ENCODE data around the gene DENND5A.

The DENND5A gene

DNA sequence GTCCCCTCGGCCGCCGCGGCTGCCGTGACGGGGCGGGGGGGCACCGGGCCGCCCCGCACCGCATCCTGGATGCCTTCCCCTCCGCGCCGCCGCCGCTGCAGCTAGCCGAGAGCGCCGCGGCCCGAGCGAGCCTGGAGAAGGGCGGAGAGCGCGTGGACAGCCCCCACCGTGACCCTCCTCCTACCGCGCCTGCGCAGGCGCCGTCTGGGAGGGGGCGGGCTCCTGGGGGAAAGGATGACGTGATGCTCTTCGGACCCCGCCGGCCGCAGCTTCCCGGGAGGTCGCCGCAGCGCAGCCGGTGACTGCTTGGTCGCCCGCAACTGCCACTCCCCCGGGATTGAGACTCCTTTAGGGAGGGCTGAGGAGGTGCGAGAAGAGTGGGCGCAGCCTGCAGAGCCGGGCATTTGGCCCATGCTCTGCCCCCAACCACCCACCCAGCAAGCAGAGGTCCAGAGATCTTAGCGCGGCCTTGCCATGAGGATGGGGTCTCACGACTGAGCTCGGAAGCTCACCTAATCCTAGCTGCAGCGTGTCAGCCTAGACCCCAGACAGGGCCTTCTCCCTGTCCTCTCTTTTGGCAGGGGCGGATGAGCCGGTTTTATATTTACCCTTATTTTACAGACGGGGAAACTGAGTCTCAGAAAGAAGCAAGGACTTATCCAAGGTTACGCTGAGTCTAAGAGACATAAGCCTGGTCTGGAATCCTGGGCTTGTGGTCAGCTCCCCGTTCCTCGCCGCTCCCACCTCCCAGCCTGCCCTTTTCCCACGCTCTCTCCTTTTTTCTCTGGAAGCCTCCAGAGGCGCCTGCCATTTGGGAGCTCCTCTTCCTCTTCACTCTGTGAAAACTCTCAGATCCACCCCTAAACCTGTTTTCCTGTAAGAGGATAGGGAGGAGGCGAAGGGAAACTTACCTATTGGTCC is at the start of gene DENND5A:
DENND5A (minus strand) TSS at position 140 of the 921 bp plus-strand sequence. CDS start 281 bp downstream, outside the sequence.
- ATAC-seq = no peak

DNA sequence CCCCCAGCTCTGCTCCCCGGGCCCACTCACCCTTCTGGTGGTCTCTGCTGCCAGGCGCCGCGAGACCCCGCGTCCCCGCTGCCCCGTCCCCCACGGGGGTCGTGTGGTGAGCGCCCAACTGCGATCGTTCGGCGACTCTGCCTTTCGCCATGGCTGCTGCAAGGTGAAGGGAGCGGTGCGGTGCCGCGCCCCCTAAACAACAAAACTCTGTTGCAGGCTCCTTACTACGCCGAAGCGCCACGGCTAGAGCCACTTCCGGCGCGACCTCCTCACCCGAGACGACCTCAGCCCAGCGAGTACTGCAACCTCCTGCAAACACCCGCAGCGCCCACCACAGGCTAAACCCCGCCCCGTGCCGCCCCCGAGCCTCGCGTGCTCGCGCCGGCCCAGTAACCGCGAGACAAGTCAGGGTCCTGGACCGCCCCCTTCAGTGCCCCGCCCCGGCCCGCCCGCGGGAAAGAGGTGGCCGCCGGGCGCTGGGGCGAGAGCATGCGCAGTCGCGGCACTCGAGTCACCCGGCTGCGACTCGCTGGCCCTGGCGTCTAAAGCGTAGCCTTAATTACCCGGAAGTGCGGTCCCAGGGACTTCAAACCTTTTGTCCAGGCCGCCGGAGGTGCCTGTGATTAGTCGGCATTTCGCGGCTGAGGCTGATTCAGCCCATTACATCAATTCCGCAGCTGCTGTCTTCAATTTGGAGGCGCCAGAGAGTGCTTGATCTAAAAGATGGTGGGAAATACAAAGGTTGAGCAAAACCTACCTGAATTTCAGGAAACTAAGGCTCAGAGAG is 49.3 kb upstream of the DENND5A start, which contains the start of gene TMEM41B:
TMEM41B (minus strand) TSS at position 303 of the 787 bp plus-strand sequence; CDS start at position 151, 152 bp downstream.
- peak; percentile 96 for ATAC-seq

DNA sequence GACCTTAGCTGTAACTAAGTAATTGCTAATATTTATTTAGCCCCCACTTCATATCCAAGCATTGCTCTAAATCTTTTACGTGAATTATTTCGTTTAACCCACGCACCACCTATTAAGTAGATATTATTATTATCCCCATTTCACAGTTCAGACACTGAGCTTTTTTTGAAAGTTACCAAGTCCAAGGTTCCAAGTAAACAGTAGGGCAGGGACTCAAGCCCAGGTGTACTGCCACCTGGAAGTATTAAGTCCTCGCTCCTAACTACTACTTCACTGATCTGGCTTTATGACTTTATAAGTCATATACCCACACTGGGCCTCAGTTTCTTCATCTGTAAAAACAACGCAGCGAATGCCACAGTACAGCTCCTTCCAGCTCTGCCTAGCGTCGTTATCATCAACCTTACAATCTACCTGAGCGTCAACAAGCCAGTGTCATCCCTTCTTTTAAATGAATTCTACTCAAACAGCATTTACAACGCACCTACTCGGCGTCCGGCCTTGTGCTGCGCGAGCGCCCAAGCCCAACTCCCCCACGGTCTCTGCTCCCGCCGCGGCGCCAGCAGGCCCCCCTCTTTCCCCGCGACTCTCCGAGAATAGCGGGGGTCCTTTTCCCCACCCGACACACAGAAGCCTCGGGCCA is 48.6 kb upstream of the DENND5A start:
- no peak for ATAC-seq

DNA sequence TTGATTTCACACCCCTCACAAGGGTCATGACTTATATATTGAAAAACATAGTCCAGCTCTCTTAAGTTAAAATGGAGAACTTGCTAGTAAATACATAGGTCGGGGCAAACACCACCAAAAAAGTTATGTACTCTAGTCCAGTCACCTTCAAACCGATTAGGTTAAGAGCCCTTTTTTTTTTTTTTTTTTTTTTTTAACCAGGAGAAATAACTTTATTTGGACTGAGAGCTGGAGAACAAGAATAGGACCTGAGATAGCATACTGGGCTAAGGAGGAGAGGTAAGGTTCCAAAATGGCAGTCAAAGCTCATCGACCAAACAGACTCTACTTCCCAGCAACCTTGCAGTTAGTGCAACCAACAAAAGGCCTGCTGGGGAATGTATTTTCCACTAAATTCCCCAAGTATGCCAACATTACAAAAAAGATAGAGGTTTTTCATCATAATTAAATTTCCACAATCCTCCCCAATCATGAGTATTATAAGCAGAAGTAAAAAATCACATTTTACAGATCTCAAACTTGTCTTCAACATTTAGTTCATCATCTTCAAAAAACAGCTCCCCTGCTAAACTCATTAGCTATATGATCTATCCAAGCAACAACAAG is 45.4 kb upstream of the DENND5A start:
- no peak for ATAC-seq

DNA sequence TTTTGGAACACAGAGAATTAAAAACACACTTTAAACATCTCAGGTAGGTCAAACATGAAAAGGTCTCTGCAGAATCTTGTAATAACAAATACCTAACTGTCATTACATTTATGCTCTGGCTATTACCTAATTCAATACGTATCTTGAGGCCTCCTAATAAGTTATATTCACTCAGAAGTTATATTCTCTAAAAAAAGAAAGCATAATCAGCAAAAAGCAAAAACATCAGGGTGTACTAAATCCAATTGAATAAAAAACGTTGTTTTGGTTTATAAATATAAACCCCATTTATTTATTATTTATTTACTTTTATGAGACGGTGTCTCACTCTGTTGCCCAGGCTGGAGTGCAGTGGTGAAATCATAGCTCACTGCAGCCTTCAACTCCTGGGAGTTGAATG is 39.0 kb upstream of the DENND5A start:
- ATAC-seq = no peak

DNA sequence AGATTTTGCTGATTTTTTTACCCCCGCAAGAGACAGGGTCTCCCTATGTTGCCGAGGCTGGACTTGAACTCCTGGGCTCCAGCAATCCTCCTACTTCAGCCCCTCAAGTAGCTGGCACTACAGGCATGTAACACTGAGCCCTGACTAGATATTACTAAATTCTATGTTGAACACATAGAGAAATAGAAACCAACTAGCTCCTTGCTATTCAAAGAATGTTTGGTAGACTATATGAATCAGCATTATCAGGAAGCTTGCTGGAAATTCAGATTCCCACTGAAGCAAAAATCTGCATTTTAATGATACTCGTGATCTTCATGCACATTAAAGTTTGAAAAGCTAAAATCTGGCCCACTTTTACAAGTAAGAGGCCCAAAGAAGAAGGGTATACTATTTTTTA is 37.3 kb upstream of the DENND5A start:
- ATAC-seq = no peak

DNA sequence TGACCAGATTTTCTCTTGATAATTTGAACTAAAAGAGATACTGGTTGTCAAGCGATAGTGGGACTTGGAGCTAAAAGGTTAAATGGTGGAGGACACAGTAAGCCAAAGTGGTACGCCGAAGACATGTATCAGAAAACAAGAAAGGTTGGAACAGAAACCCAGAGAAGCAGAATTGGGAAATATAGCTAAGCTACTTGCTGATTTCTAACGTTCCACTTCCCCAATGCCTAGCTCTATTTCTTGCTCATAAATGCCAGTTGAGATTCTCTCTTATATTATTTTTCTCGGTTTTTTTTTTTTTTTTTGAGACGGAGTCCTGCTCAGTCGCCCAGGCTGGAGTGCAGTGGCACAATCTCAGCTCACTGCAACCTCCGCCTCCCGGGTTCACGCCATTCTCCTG is 36.6 kb upstream of the DENND5A start:
- ATAC-seq = no peak

DNA sequence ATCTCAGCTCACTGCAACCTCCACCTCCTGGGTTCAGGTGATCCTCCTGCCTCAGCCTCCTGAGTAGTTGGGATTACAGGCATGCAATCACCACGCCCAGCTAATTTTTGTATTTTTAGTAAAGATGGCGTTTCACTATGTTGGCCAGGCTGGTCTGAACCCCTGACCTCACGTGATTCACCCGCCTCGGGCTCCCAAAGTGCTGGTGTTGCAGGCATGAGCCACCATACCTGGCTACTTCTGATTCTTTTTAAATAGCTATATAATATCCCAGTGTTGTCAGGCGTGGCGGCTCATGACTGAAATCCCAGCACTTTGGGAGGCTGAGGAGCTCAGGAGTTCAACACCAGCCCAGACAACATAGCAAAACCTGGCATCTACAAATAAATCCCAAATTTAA is 28.5 kb upstream of the DENND5A start:
- no peak for ATAC-seq

DNA sequence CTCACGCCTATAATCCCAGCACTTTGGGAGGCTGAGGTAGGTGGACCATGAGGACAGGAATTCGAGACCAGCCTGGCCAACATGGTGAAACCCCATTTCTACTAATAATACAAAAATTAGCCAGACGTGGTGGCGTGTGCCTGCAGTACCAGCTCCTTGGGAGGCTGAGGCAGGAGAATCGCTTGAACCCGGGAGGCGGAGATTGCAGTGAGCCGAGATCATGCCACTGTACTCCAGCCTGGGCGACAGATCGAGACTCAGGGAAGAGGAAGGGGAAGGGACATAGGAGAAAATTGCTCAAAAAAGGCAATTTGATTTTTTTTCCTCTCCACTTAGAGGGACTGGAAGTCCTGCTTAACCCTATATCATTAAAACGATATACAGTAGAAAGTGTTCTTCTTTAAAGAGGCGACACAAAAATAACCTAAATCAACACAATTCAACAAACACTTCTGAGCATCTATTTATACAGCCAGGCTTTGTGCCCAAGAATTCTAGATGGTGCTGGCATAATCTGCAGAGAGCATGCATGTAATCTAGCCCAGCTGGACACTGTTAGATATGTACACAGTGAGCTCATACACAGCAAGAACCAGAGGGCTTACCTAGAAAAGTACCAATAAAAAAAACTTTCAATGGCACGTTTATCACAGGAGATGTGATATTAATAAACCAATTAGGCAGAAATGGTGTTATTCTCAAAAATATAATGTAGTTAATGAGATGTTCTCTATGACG is 20.9 kb upstream of the DENND5A start:
- no peak for ATAC-seq

DNA sequence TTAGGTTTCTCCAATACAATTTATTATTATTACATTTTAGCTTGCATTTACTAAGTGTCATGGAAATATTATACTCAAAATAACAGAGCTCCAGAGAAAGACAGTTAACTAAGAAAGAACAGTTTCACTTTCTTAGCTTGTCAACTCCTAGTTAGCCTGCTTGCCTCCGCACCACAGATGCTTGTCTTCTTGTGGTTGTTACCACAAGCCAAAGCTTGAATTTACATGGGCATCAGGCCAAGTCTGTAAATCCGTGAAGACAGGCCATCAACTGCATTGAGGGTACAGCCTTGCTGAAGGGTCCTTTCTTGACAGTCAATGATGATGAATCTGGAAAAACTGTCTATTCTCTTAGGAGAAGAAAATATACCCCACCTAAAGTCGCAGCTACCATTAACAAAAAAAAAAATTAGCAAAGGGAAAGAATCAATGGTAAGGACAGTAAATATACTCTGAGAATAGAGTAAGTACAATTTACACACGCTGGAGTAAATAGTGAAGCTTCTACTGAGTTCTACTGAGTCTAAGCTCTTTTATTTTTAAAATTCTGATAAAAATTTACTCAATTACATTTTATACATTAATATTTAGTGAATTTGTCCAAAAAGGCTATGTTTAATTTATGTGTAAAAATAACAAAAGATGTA is 15.6 kb upstream of the DENND5A start:
- peak; percentile 84 to 92 for ATAC-seq

DNA sequence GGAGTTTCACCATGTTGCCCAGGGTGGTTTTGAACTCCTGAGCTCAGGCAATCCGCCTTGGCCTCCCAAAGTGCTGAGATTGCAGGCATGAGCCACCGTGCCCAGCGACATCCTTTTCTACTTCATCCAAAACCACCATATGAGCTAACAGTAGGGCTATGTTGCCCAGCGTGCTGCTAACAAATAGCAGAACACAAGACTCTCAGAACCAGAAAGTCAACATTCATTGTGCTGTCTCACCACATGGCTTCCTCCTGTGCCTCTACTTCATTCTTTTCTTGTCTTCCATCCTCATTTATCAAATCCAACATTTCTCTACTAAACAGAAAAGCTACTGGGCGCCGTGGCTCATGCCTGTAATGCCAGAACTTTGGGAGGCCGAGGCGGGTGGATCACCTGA is 12.0 kb upstream of the DENND5A start:
- no peak for ATAC-seq

DNA sequence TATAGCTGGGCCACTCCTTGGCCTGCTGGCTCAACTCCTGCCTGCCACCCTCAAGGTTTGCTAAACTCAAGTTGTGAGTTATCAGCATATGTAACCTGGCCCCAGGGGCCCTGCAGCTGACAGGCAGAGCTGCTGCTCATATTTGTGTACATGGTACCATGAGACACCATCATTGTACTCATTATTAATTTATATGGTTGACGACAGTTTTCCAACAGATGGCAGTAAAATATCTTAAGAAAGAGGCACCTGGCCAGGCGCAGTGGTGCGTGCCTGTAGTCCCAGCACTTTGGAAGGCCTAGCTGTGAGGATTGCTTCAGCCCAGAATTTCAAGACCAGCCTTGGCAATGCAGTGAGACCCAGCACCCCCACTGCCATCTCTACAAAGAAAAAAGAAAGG is 11.4 kb upstream of the DENND5A start:
- ATAC-seq = no peak

DNA sequence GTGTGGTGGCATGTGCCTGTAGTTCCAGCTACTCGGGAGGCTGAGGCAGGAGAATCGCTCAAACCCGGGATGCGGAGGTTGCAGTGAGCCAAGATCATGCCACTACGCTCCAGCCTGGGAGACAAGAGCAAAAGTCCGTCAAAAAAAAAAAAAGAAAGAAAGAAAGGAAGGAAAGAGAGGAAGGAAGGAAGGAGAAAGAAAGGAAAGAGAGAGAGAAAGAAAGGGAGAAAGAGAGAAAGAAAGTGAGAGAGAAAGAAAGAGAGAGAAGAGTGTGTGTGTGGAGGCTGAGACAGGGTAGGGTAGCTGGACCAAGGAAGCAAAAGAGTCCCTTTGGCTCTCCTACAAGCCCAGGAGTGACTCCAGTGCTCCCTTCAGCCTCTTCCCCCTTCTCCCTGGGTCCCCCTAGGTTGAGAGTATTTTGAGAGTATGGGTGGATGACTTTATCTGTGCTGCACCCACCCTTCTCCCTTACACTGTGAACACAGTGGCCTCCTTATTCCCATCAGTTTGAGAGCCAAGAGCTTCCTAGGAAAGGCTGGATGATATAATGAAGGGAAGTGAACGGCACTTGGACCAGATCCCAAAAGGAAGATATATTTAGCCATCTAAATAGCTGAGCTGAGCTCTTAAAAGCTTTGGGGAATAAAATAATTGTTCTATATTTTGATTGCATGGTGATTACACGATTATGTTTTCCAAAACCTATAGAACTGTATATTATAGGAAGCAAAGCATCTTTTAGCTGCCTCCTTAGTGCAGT is 9.5 kb upstream of the DENND5A start:
- ATAC-seq = no peak

DNA sequence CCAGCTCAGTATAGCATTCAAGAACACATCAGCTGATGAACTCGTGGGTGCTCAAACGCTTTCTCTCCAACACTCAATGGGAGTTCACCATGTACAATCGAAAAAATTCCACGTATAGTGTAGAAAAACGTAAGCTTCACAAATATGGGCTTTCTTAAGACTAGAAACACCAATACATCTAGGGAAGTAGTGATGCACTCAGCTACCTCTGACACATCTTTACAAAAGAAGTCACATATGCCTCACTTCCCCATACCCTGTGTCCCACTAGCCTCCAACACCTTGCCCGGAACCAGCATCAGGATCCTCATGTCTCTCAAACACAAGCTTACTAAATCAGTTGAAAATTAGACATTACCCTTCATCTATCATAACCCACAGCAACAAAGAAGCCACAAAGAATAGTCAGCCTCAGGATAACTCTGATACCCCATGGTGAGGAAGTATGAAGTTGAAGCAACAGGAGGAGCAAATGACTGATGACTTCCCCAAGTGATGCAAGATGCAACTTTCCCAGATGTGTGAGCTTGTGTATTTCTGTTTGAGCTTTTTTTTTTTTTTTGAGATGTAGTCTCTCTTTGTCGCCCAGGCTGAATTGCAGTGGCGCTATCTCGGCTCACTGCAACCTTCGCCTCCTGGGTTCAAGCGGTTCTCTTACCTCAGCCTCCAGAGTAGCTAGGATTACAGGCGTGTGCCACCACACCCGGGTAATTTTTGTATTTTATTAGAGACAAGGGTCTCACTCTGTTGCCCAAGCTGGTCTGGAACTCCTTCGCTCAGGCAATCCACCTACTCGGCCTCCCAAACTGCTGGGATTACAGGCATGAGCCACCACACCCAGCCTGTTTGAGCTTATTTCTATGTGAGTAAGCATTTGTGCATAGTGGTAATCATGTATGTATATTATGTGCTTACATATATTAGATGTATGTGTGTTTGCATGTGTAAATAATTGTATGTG is 8.5 kb upstream of the DENND5A start:
- peak; percentile 21 to 36 for ATAC-seq

DNA sequence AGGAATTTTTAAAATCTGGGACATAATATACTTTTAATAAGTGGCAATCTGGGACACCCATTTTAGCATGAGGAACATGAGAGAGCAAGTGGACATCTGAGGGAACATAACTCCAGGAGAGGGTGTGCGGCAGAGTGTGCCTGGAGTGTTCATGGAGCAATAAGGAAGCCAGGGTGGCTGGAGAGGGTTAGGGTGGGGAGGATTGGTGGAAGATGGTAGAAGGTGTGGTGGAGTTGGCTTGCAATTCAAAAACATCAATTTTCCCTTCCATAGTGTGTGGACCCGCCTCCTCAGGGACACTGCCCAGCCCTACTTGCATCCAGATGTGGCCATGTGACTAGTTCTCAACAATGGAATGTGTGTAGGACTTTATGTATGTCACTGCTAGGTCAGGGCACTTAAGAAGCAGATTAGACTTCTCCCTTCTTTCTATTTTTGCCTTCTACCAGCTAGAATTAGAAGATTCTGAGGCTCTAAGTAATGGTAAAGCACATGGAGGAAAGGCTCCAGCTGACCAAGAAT is 4.4 kb upstream of the DENND5A start:
- no peak for ATAC-seq

DNA sequence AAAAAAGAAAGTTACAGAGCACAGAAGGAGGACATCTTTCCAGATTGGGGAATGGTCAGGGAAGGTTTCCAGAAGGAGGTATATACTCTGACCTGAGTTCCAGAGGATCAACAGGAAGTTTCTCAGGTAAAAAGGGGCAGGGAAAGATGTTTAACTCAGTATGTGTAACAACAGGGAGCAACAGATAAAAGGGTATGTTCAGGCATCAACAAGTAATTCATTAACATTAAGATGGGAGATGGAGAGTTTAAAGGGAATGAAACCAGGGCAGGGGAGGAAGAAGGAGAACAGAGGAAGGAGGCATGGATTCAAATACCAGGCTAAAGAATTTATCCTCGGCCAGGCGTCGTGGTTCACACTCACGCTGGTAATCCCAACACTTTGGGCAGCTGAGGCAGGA is 2.5 kb upstream of the DENND5A start:
- no peak for ATAC-seq

DNA sequence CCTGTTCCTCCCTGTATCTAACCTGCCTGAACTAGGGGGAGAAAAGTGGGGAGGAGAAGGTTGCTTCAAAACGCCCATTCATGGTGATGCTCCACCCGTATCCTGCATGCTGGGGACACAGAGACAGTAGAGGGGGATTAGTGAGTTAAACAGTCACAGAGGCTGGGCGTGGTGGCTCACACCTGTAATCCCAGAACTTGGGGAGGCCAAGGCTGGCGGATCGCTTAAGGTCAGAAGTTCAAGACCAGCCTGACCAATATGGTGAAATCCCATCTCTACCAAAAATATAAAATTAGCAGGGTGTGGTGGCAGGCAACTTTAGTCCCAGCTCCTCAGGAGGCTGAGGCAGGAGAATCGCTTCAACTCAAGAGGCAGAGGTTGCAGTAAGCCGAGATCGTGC is 1.8 kb upstream of the DENND5A start:
- ATAC-seq = no peak

DNA sequence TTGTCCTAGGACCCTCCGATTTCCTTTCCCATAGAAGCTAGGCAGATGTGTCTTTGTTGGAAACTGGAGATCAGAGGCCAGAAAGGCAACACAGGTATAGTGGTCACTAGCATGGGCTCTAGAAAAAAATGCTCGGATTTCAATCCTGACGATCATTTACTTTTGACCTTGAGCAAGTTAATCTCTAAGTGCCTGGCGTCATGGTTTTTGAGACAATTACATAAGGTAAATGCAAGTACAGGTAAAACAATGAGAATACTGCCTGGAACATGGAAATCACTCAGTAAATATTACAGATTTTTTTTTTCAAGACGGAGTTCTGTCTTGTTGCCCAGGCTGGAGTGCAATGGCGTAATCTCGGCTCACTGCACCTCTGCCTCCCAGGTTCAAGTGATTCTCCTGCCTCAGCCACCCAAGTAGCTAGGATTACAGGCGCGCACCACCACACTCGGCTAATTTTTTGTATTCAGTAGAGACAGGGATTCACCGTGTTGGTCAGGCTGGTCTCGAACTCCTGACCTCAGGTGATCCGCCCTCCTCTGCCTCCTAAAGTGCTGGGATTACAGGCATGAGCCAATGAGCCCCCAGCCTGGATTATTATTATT is 1.1 kb upstream of the DENND5A start:
- no peak for ATAC-seq

Measured in activated CD4-positive, CD25-positive, alpha-beta regulatory T cell treated with anti-CD3 and anti-CD28 coated beads, Interleukin-2, amount 50 U/mL, for 24 hours (primary cell).